Lower leg skin (tissue), 4 donors: ENCODE data around the gene TOPAZ1. TPM values are rescaled to one million over a fixed set of nuclear protein-coding genes. Genes with fewer than 3 reads are reported as not detected.

ENCODE experiments used
- DNase-seq, 2 donors: peaks; one replicate each; pipeline ENCODE4 v3.0.0-alpha.2; 2019; ENCODE audit warnings: low spot score in 2 of 2
- H3K4me3 ChIP-seq: fragments of 200-600 bp; sonication (generic); 2 replicates; pipeline ENCODE4 v1.5.1; 2017; ENCODE audit warnings: mild to moderate bottlenecking, low read depth; ENCODE audit not compliant: poor library complexity, severe bottlenecking
- CTCF ChIP-seq, 3 donors: fragments of 450-650 bp; IDR thresholded peaks; one replicate each; pipeline ENCODE4 v1.5.1; 2016; ENCODE audit warnings: antibody characterized with exemption in 3 of 3, mild to moderate bottlenecking in 3 of 3, moderate library complexity in 2 of 3
- POLR2A ChIP-seq, 2 donors: fragments of 450-650 bp; IDR thresholded peaks; one replicate each; pipeline ENCODE4 v1.6.1; 2016 to 2017; ENCODE audit warnings: antibody characterized with exemption in 2 of 2, mild to moderate bottlenecking in 1 of 2, moderate library complexity in 1 of 2
- WGBS, 2 donors: methylation state at CpG; one replicate each; pipeline ENCODE4 v1.1.5; 2018; 5-methylcytosine and 5-hydroxymethylcytosine counted together
- intact Hi-C: fragments of 100-400 bp; cut with DNase I; formaldehyde crosslinking; loops from one replicate; pipeline ENCODE4 v1.15.0; 2023; ENCODE audit warnings: low total_unique reads
- total RNA-seq, 4 donors: library from RNA; depleted of rRNA; stranded (reverse); fragments of >200 nt; gene quantifications; one replicate each; pipeline ENCODE4 v1.1.0, GENCODE V29; 2016

Gene TOPAZ1
- total RNA-seq, 4 donors from 2014 or later = not detected

GRCh38 chr3:44324584-44324983 lies 82.9 kb downstream of the TOPAZ1 start:
- H3K4me3 ChIP-seq = no peak overlapping the region
- DNase-seq = no peak
- TF ChIP-seq CTCF (IDR thresholded peaks at IDR 0.05) (no peak), POLR2A (IDR thresholded peaks at IDR 0.05) (no peak)
- intact Hi-C loops = no loop called here

- TF ChIP-seq CTCF (IDR thresholded peaks at IDR 0.05) = no peak
- no peak overlapping the region for H3K4me3 ChIP-seq
- no peak for DNase-seq
- intact Hi-C loops = no loop called here
- 28 to 39% methylated on average over 2 of the region's 2 CpGs for WGBS, 2 donors
Measured at GRCh38 chr3:44326019-44326418, 84.3 kb downstream of the TOPAZ1 start.

GRCh38 chr3:44326515-44326914 lies 84.8 kb downstream of the TOPAZ1 start:
- H3K4me3 ChIP-seq = no peak overlapping the region
- WGBS, 2 donors = 74 to 78% methylated on average over 3 of the region's 3 CpGs
- no peak for DNase-seq
- no peak for TF ChIP-seq CTCF (IDR thresholded peaks at IDR 0.05)
- TF ChIP-seq POLR2A (IDR thresholded peaks at IDR 0.05) = no peak
- intact Hi-C loops = no loop called here

- intact Hi-C loops = no loop called here
- no peak for TF ChIP-seq POLR2A (IDR thresholded peaks at IDR 0.05)
- no peak for TF ChIP-seq CTCF (IDR thresholded peaks at IDR 0.05)
- DNase-seq = no peak
- H3K4me3 ChIP-seq = no peak overlapping the region
Measured at GRCh38 chr3:44329946-44330345, 88.3 kb downstream of the TOPAZ1 start.

GRCh38 chr3:44330444-44330843 lies 88.8 kb downstream of the TOPAZ1 start:
- intact Hi-C loops = no loop called here
- WGBS, 2 donors = 63 to 74% methylated on average over 2 of the region's 2 CpGs
- no peak for TF ChIP-seq CTCF (IDR thresholded peaks at IDR 0.05)
- TF ChIP-seq POLR2A (IDR thresholded peaks at IDR 0.05) = no peak
- no peak overlapping the region for H3K4me3 ChIP-seq
- no peak for DNase-seq

- DNase-seq = no peak
- intact Hi-C loops = no loop called here
- H3K4me3 ChIP-seq = no peak overlapping the region
- TF ChIP-seq CTCF (IDR thresholded peaks at IDR 0.05) (no peak), POLR2A (IDR thresholded peaks at IDR 0.05) (no peak)
- 74 to 82% methylated on average over 2 of the region's 2 CpGs for WGBS, 2 donors
Measured at GRCh38 chr3:44334326-44334725, 92.6 kb downstream of the TOPAZ1 start.
